NCI-H1048 (cell line): ENCODE measurements around the gene SLC22A16.
"Not testable (repeated sequence)": the region's sequence is repeated elsewhere in the genome, so short reads cannot be mapped to it uniquely, and the experiment has no call there.

Experiments
- DNase-seq: peaks from one replicate; lab custom pipeline; 2025; lab: John Stamatoyannopoulos, UW

SLC22A16 gene

DNA sequence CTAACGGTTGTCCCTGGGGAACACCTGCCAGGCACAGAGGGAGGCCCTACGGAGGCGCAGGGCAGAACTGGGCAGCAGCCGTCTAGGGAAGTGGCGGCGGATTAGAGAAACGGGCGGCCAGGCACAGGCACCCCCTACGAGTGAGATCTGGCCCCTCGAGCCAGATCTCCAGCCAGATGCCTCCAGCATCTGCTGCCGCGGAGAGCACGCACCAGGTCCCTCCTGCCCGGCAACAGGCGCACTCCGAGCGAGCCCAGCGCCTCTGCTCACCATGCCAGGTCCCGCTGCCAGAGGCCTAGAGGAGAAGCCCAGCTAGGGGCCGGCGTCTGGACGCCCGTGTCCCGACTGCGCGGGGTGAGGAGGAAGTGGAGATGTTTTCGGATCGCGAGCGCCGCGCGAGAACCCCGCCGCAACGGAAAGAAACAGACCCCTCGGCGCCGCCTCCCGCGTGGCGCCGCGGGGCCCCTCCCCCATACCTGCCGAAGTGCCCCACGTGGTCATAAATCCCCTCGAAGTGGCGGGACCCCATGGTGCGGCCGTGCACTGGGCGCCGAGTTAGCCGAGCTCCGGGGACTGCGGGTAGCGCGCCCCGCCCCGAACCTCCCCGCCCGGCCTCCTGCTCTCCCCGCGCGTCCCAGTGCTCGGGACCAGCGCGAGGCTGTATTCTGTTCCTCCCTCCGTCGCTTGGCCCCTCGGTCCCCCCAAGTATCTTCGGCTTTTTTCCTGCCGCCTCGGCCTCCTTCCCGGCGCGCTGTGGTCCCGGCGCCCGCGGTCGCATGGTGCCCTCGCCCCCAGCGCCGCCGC, at the start of gene SLC22A16:
Gene SLC22A16, minus strand, starts transcription at position 568 of the 804 bp plus-strand sequence. Its CDS starts 39 bp downstream, at position 529.
- DNase-seq: no peak

GRCh38 chr6:110525001-110525400, 48.6 kb upstream of the SLC22A16 start:
- DNase-seq: no peak

DNA sequence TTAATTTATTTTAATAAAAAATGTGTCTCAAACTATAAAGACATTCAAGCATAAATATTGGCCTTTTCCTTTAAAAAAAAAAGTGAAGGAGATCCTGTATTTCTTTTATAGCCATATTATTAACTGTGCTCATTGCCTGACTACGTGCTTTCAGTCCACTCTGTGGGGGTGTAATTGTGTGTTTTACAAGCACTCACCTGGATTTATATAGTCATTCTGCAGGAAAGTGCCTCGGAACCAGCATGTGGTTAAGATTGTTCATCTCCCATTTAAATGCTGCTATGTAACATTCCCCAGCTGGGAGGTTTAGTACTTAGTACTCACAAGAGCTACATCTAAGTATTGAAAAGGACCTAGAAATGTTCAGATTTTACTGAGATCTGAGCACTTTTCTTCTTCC, 47.9 kb upstream of the SLC22A16 start:
- DNase-seq: no peak

GRCh38 chr6:110523451-110524021, 47.1 kb upstream of the SLC22A16 start:
- DNase-seq: no peak

GRCh38 chr6:110522427-110522826, 46.0 kb upstream of the SLC22A16 start:
- no peak for DNase-seq

DNA sequence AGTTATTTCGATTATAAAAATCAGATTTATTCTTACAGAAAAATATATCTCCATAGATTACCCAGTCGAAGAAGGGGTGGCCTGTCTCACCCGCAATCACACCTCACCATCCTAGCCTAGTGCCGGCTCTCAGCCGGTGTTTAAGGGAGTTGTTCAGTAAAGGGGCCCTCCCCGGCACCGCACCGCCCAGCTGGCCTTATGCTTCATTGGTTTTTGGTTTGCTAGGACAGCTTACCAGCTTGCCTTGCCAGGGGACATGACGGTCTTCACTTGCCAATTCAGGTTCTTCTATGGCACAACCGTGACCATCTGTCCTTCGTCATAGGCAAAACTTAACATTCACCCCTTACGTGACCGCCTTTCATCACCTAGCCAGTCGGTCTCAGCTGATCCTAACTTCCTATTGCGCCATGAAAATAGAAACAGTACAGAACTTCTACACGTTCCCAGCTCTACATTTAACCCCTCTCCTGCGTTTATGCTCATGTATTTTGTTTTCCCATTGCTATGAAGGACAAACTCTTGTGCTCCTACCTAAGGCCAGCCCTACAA, 44.7 kb upstream of the SLC22A16 start:
- DNase-seq: no peak

- DNase-seq: no peak
Measured at GRCh38 chr6:110520209-110520965, 44.0 kb upstream of the SLC22A16 start.

DNA sequence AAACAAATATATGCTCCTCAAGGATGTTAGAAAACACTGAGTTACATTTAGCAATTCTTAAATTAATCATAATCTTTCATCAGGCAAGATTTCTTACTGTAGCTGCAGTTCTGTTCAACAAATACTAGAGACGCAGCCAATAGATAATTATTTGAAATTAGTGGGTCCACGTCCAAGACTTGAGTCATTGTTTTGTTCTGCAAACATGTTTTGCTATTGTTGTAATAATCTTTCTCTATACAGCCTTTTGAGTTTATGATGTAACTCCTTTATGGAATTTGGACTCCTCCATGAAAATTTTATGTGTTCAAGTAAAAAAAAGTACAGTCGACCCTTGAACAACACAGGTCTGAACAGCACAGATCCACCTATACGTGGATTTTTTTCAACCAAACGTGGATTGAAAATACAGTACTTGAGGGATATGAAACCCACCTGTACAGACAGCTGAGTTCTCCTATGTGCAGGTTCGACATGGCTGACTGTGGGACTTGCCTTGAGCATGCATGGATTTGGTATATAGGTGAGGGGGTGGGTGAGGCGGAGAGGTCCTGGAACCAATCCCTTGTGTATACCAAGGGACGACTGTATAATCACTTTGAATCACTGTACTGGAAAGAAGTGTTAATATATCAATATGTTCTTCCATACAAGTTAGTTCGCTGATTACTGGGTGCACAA, 41.3 kb upstream of the SLC22A16 start:
- no peak for DNase-seq

- no peak for DNase-seq
Measured at GRCh38 chr6:110517034-110517433, 40.6 kb upstream of the SLC22A16 start.

DNA sequence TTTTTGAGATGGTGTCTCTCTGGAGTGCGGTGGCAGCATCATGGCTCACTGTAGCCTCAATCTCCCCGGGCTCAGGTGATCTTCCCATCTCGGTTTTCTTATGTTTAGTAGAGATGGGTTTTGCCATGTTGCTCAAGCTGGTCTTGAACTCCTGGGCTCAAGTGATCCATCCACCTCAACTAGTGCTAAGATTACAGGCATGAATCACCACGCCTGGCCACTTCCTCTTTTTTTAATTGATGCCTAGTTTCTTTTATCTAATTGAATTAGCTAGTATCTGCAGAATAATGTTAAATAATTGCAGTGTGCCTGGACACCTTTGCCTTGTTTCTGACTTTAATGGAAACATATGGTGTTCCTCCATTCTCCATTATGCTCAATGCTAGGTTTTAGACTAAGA, 38.4 kb upstream of the SLC22A16 start:
- no peak for DNase-seq

DNA sequence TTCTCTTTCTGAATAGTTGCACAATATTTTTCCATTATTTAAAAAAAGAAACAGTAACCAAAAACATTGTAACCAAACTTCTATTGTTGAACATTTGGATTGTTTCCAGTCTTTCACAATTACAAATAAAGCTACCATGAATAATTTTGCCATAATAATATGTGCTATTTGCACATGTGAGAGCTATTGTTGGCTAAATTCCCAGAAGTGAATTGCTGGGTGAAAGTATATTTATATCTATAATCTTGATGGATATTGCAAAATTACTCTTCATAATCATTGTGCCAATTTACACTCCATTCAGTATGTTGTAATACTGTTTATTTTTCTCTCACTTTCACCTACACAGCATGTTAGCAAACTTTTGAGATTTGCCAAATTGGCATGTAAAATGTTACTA, 36.6 kb upstream of the SLC22A16 start:
- DNase-seq: no peak

- not testable (repeated sequence) for DNase-seq
Measured at GRCh38 chr6:110512549-110512948, 36.1 kb upstream of the SLC22A16 start.

GRCh38 chr6:110511401-110511800, 35.0 kb upstream of the SLC22A16 start:
- no peak for DNase-seq

- DNase-seq: no peak
Measured at GRCh38 chr6:110509617-110510241, 33.3 kb upstream of the SLC22A16 start.

DNA sequence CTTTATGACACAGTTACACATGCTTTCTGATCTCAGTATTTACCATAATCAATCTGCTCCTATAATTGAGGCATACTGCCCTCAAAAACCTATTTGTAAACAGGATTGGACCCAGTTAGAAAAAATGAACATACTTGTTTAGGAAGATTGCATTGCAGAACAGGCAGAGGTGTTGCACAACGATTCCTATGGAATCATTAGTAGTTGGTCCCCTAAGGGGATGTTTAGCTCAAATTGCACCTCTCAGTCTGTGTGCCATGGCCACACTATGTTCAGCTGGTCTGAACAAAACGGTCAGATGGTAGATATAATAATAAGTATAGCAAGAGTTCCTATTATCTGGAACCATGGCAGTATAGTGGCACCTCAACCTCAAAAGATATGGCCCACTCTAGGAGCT, 28.5 kb upstream of the SLC22A16 start:
- not testable (repeated sequence) for DNase-seq

DNA sequence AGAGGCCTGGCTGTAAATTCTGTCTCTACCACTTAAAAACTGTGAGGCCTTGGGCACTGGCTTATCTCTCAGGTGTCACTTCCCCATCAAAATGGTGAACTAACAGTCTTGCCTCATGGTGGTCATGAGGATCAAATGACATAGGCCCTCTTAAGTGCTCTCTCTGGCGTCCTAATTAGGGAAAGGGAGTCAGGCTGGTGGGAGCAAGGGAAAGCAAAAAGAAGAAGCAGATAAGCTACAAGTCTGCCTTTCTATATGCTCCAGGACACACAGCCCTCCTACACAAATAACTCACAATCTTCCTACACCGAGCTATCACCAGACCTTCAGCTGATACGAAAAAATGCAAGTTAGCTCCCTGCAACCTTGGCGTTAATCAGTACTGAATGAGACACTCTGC, 19.5 kb upstream of the SLC22A16 start:
- no peak for DNase-seq

DNA sequence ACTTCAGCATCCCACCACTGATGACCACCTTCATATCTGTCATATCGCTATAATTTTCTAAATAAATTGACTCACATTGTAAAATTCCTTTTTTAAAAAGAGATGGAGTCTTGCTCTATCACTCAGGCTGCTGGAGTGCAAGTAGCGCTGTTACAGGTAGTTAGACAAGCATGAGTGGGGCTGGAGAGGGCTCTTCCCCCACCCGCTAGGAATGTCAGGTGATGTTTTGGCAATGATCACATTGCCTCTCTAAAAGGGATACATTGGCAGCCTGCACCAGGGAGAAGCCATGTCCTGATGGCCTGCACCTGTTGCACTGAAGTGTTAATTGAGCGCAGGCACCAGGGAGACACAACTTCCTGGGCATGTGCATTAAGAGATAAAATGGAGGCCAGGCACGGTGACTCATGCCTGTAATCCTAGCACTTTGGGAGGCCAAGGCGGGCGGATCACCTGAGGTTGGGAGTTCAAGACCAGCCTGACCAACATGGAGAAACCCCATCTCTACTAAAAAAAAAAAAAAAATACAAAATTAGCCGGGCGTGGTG, 16.9 kb upstream of the SLC22A16 start:
- no peak for DNase-seq

- DNase-seq: no peak
Measured at GRCh38 chr6:110492584-110492983, 16.2 kb upstream of the SLC22A16 start.

DNA sequence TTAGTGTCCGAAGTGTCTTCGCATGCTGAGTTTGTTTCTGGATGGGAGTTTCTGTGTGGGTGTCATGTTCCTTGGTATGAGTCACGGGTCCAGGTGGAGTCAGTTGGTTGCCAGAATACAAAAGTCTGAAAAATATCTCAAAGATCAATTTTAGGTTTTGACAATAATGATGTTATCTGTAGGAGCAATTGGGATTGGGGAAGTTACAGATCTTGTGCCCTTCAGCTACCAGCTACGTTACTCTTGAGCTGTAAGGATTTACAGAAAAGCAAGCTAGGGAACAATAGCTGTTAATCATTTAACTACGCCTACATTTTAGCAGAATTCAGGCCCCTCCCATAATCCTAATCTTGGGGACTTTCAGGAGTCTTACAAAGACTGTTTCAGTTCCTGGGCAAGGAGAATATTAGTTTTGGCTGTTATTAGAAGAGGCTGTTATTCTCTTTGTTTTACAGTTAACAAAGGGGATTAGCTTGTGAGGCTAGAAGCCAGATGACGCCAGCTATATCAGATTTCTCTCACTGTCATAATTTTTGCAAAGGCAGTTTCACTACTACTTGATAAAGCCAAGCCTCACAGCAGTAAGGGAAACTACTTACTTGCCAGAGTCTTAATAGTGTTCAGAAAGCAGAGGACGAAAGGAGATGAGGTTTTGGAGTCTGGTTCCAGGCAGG, 15.4 kb upstream of the SLC22A16 start:
- no peak for DNase-seq

DNA sequence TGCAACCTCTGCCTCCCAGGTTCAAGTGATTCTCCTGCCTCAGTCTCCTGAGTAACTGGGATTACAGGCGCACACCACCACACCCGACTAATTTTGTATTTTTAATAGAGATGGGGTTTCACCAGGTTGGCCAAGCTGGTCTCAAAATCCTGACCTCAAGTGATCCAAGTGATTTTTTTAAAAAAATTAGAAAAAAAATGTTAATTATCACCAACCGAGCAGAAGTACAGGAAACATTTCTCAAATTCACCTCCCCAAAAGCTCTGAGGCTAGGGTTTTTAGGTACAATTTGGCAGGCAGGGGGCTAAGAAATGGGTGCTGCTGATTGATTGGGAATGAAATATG, 14.9 kb upstream of the SLC22A16 start:
- DNase-seq: no peak

- DNase-seq: no peak
Measured at GRCh38 chr6:110490110-110490509, 13.7 kb upstream of the SLC22A16 start.
